PC-9 (cell line): Measurements from ENCODE around the gene ISM1. TPM values are rescaled to one million over a fixed set of nuclear protein-coding genes. Genes with fewer than 3 reads are reported as not detected.
A peak's percentile ranks its signal among the peaks of the same experiment; 100 is the strongest.

ENCODE experiments used
- BruUV-seq: library from RNA; stranded (reverse); fragments of 400-500 nt; replicated peaks from 2 replicates; lab custom pipeline; 2021; lab: Mats Ljungman, UMichigan
- CTCF ChIA-PET: fragments of 300-600 bp; sonication (Branson Sonifier 250); formaldehyde crosslinking; loops from one replicate; lab custom pipeline; 2022; ENCODE audit warnings: antibody characterized with exemption; lab: Charles Lee
- POLR2A ChIA-PET: fragments of 300-600 bp; sonication (Branson Sonifier 250); formaldehyde crosslinking; loops from one replicate; lab custom pipeline; 2022; ENCODE audit warnings: antibody characterized with exemption; ENCODE audit not compliant: unreplicated experiment; lab: Charles Lee
- DNase-seq, 2 experiments: peaks; one replicate each; pipeline versions ENCODE4 v3.0.0 to v3.0.0-alpha.2; 2015 to 2022; ENCODE audit warnings: mixed read lengths in 1 of 2
- H2AFZ ChIP-seq: fragments of 200-600 bp; sonication (generic); 2 replicates; pipeline ENCODE4 v1.8.1; 2017; ENCODE audit warnings: antibody characterized with exemption
- H3F3A ChIP-seq: fragments of 200-600 bp; sonication (generic); 2 replicates; pipeline ENCODE4 v1.8.1; 2017; ENCODE audit warnings: antibody characterized with exemption, mild to moderate bottlenecking, low read depth; ENCODE audit not compliant: insufficient read depth
- H3K27ac ChIP-seq: fragments of 200-600 bp; sonication (generic); 2 replicates; pipeline ENCODE4 v1.6.1; 2016; ENCODE audit warnings: mixed run types
- H3K27me3 ChIP-seq: fragments of 200-600 bp; sonication (generic); 2 replicates; pipeline ENCODE4 v1.6.1; 2016; ENCODE audit warnings: low read depth, mixed run types; ENCODE audit not compliant: insufficient read depth
- H3K36me3 ChIP-seq: fragments of 200-600 bp; sonication (generic); 2 replicates; pipeline ENCODE4 v1.6.1; 2016; ENCODE audit warnings: low read depth, mixed run types
- H3K4me1 ChIP-seq: fragments of 200-600 bp; sonication (generic); replicated peaks from 2 replicates; pipeline ENCODE4 v1.6.1; 2016; ENCODE audit warnings: mixed run types; ENCODE audit not compliant: insufficient read depth
- H3K4me2 ChIP-seq: fragments of 200-600 bp; sonication (generic); 2 replicates; pipeline ENCODE4 v1.6.1; 2017; ENCODE audit warnings: mixed run types
- H3K4me3 ChIP-seq: fragments of 200-600 bp; sonication (generic); 2 replicates; pipeline ENCODE4 v1.6.1; 2016; ENCODE audit warnings: mixed run types
- H3K79me2 ChIP-seq: fragments of 200-600 bp; sonication (generic); 2 replicates; pipeline ENCODE4 v1.6.1; 2017; ENCODE audit warnings: low read depth, mixed run types
- H3K9me2 ChIP-seq: fragments of 200-600 bp; sonication (generic); 2 replicates; pipeline ENCODE4 v1.8.1; 2017; ENCODE audit warnings: mild to moderate bottlenecking; ENCODE audit not compliant: insufficient read depth
- H3K9me3 ChIP-seq: fragments of 200-600 bp; sonication (generic); 2 replicates; pipeline ENCODE4 v1.8.1; 2016; ENCODE audit warnings: low read depth; ENCODE audit not compliant: insufficient read depth
- H4K20me1 ChIP-seq: fragments of 200-600 bp; sonication (generic); 2 replicates; pipeline ENCODE4 v1.8.1; 2017; ENCODE audit not compliant: insufficient read depth
- EZH2 ChIP-seq: fragments of 200-600 bp; sonication (generic); IDR thresholded peaks from 2 replicates; pipeline ENCODE4 v1.8.0; 2017; ENCODE audit warnings: antibody characterized with exemption, low read depth
- intact Hi-C: fragments of 100-400 bp; cut with micrococcal nuclease; formaldehyde crosslinking; loops from one replicate; pipeline ENCODE4 v1.10.0; 2022; ENCODE audit not compliant: unreplicated experiment
- total RNA-seq: library from RNA; stranded (reverse); gene quantifications from 2 replicates; pipeline ENCODE4 v1.2.3, GENCODE V29; 2021
- TF ChIP-seq, protein P1 (sequence below): fragments of 200-600 bp; sonication (generic); conservative IDR thresholded peaks from 2 replicates; pipeline ENCODE4 v1.6.1; 2017; ENCODE audit warnings: mixed run types, antibody characterized with exemption, mild to moderate bottlenecking, moderate library complexity

ISM1 gene
- total RNA-seq, 1 experiment from 2014 or later, result not detected

DNA sequence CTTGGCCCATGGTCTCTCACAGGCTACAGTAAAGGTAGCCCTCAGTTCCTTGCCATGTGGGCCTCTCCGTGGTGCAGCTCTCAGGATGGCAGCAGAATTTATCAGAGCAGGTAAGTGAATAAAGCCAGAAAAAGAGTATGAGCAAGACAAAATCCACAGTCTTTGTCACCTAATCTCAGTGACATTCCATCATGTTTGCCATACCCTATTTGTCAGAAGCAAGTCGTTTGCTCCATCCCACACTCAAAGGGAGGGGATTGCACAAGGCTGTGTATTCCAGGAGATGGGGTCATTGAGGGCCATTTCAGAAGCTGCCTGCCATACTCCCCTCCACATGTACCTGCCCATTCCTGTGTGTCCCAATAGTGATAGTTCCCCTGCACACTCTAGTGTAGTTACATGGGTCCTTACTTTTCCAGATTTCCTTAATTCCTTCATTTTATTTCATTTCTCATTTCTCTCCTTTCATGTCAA lies 24.2 kb downstream of the ISM1 start:
- Histone ChIP-seq H3K9me2 (no peaks in the 10 kb centered on the region), H3K4me1 (peaks cover 47% of the 10 kb centered on the region), H3K27me3 (no peaks in the 10 kb centered on the region), H3K4me2 (no peak overlapping the region), H3F3A (peaks cover 29% of the 10 kb centered on the region; the same call in 1 of the 2 replicates), H3K9me3 (no peaks in the 10 kb centered on the region; the same call in 1 of the 2 replicates), H3K27ac (no peak overlapping the region), H3K4me3 (no peak overlapping the region), H2AFZ (no peak overlapping the region), H3K79me2 (no peaks in the 10 kb centered on the region), H3K36me3 (no peaks in the 10 kb centered on the region), H4K20me1 (no peaks in the 10 kb centered on the region)
- CTCF ChIA-PET, result no interaction called here
- intact Hi-C loops, result no loop called here
- TF ChIP-seq, protein P1, sequence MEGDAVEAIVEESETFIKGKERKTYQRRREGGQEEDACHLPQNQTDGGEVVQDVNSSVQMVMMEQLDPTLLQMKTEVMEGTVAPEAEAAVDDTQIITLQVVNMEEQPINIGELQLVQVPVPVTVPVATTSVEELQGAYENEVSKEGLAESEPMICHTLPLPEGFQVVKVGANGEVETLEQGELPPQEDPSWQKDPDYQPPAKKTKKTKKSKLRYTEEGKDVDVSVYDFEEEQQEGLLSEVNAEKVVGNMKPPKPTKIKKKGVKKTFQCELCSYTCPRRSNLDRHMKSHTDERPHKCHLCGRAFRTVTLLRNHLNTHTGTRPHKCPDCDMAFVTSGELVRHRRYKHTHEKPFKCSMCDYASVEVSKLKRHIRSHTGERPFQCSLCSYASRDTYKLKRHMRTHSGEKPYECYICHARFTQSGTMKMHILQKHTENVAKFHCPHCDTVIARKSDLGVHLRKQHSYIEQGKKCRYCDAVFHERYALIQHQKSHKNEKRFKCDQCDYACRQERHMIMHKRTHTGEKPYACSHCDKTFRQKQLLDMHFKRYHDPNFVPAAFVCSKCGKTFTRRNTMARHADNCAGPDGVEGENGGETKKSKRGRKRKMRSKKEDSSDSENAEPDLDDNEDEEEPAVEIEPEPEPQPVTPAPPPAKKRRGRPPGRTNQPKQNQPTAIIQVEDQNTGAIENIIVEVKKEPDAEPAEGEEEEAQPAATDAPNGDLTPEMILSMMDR, result no peak
- TF ChIP-seq EZH2, result no peak
- BruUV-seq, result no TSS peak
- POLR2A ChIA-PET, result no interaction called here
- DNase-seq, result peak in 1 of 2 experiments; percentile 39

DNA sequence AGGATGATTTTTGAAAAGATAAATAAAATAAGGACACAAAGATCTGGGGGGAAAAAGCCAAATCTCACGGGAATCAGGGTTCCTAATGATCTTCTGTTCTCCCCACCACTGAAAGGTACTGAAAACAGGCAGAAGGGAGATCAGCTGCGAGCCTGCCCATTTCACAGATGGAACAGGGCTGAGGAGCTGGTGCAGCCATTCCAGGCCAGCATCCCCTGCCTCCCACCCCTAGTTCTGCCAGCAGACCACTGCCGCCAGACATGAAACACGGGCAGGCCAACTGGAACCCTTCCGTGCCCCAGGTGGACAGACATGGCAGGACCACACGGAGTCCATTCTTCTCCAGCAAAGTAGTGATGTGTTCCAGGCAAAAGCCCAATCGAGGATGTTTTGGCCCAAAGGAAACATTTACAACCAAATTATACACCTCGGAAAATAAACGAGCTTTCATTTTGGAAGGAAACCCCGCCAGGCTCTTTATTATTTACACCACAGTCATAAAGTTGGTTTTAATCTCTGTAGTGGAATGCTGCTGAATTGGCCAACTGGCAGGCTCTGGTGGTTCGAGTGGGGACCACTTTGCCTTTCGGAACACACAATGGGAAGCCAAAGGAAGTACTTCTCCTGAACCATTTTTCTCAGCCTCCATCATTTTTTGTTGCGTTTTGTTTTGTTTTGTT lies 28.2 kb downstream of the ISM1 start:
- intact Hi-C loops, result no loop called here
- Histone ChIP-seq H3K4me3 (no peak overlapping the region), H3K36me3 (no peaks in the 10 kb centered on the region), H3K27ac (no peak overlapping the region), H2AFZ (no peak overlapping the region), H3K4me1 (peaks cover 35% of the 10 kb centered on the region), H3K79me2 (no peaks in the 10 kb centered on the region), H3K4me2 (no peak overlapping the region), H3K9me2 (no peaks in the 10 kb centered on the region), H4K20me1 (no peaks in the 10 kb centered on the region), H3F3A (peaks cover 24% of the 10 kb centered on the region; the same call in 1 of the 2 replicates), H3K9me3 (no peaks in the 10 kb centered on the region), H3K27me3 (no peaks in the 10 kb centered on the region)
- ChIA-PET CTCF (no interaction called here), POLR2A (no interaction called here)
- BruUV-seq, result no TSS peak
- TF ChIP-seq EZH2, result no peak
- TF ChIP-seq, protein P1, result no peak
- DNase-seq, result no peak

DNA sequence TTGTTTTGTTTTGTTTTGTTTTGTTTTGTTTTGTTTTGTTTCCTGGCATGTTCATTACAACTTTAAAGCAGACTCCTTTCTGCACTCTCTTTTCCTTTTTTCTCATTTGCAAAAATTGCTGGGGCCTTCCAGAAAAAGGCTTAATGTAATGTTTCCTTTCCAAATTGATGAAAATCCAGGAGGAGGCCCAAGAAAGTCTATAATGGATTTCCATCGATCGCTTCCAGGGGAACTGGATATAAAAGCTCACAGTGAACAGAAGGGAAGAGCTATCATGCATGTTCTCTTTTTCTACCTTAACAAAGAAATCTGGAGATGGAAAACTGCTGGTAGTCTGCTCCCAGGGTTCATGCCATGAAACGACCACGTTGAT lies 28.7 kb downstream of the ISM1 start:
- H3K27ac ChIP-seq, result no peak overlapping the region
- H3K27me3 ChIP-seq, result no peaks in the 10 kb centered on the region
- peaks cover 34% of the 10 kb centered on the region for H3K4me1 ChIP-seq
- ChIA-PET CTCF (no interaction called here), POLR2A (no interaction called here)
- BruUV-seq, result no TSS peak
- H3K79me2 ChIP-seq, result no peaks in the 10 kb centered on the region
- no peak overlapping the region for H3K4me3 ChIP-seq
- peaks cover 24% of the 10 kb centered on the region; the same call in 1 of the 2 replicates for H3F3A ChIP-seq
- no peak overlapping the region for H2AFZ ChIP-seq
- H4K20me1 ChIP-seq, result no peaks in the 10 kb centered on the region
- H3K36me3 ChIP-seq, result no peaks in the 10 kb centered on the region
- no peak for TF ChIP-seq EZH2
- TF ChIP-seq, protein P1, result no peak
- H3K4me2 ChIP-seq, result no peak overlapping the region
- intact Hi-C loops, result no loop called here
- H3K9me3 ChIP-seq, result no peaks in the 10 kb centered on the region
- DNase-seq, result no peak
- H3K9me2 ChIP-seq, result no peaks in the 10 kb centered on the region
